OCI-LY7 (cell line): ENCODE results near the gene ARHGEF17. TPM values are rescaled to one million over a fixed set of nuclear protein-coding genes. Genes with fewer than 3 reads are reported as not detected.

ENCODE experiments used
- BruUV-seq: library from RNA; stranded (reverse); fragments of 400-500 nt; replicated peaks from 2 replicates; lab custom pipeline; 2021; lab: Mats Ljungman, UMichigan
- CTCF ChIA-PET: fragments of 300-600 bp; sonication (Branson Sonifier 250); formaldehyde crosslinking; loops from one replicate; lab custom pipeline; 2022; ENCODE audit warnings: antibody characterized with exemption; ENCODE audit not compliant: unreplicated experiment; lab: Charles Lee
- POLR2A ChIA-PET: fragments of 300-600 bp; sonication (Branson Sonifier 250); formaldehyde crosslinking; loops from one replicate; lab custom pipeline; 2022; ENCODE audit warnings: antibody characterized with exemption; lab: Charles Lee
- DNase-seq: peaks from one replicate; pipeline ENCODE4 v3.0.0-alpha.2; 2015; ENCODE audit warnings: low spot score
- H2AFZ ChIP-seq: fragments of 200-600 bp; sonication (generic), shearing (Covaris generic); 2 replicates; pipeline ENCODE4 v1.6.1; 2014; ENCODE audit warnings: mild to moderate bottlenecking, antibody characterized with exemption, low read length, moderate library complexity
- H3K27ac ChIP-seq: fragments of 200-600 bp; sonication (generic); 2 replicates; pipeline ENCODE4 v1.5.1; 2014; ENCODE audit warnings: mixed run types, low read depth, mild to moderate bottlenecking, moderate library complexity, low read length, inconsistent platforms; ENCODE audit not compliant: poor library complexity, severe bottlenecking
- H3K36me3 ChIP-seq: fragments of 200-600 bp; sonication (generic); 2 replicates; pipeline ENCODE4 v1.6.1; 2014; ENCODE audit warnings: mild to moderate bottlenecking, antibody characterized with exemption, low read length, moderate library complexity, mixed read lengths; ENCODE audit not compliant: insufficient read depth
- H3K4me1 ChIP-seq: fragments of 200-600 bp; sonication (generic); 2 replicates; pipeline ENCODE4 v1.5.1; 2014; ENCODE audit warnings: mild to moderate bottlenecking, low read length; ENCODE audit not compliant: insufficient read depth, poor library complexity, severe bottlenecking
- H3K4me2 ChIP-seq: fragments of 200-600 bp; sonication (generic); 2 replicates; pipeline ENCODE4 v1.6.1; 2014; ENCODE audit warnings: mild to moderate bottlenecking, low read length
- H3K4me3 ChIP-seq: fragments of 200-600 bp; sonication (generic); 2 replicates; pipeline ENCODE4 v1.5.1; 2014; ENCODE audit warnings: mild to moderate bottlenecking, low read depth, low read length; ENCODE audit not compliant: poor library complexity, severe bottlenecking
- H3K79me2 ChIP-seq: fragments of 200-600 bp; sonication (generic); 2 replicates; pipeline ENCODE4 v1.6.1; 2016; ENCODE audit warnings: low read depth, mild to moderate bottlenecking, low read length, moderate library complexity, mixed read lengths; ENCODE audit not compliant: insufficient read depth
- H3K9me2 ChIP-seq: fragments of 200-600 bp; sonication (generic); 2 replicates; pipeline ENCODE4 v1.6.1; 2016; ENCODE audit warnings: mild to moderate bottlenecking, low read length, mixed read lengths; ENCODE audit not compliant: insufficient read depth
- H3K9me3 ChIP-seq: fragments of 200-600 bp; sonication (generic); 2 replicates; pipeline ENCODE4 v1.6.1; 2014; ENCODE audit warnings: mild to moderate bottlenecking, mixed run types, low read length, mixed read lengths
- H4K20me1 ChIP-seq: fragments of 200-600 bp; sonication (generic); 2 replicates; pipeline ENCODE4 v1.6.1; 2014; ENCODE audit warnings: mild to moderate bottlenecking, antibody characterized with exemption, low read length, moderate library complexity, mixed read lengths; ENCODE audit not compliant: insufficient read depth
- CTCF ChIP-seq: fragments of 200-600 bp; sonication (generic); conservative IDR thresholded peaks from 2 replicates; pipeline ENCODE4 v1.5.1; 2014; ENCODE audit warnings: mild to moderate bottlenecking, antibody characterized with exemption, low read length, moderate library complexity, mixed read lengths
- EZH2phosphoT487 ChIP-seq: fragments of 200-600 bp; sonication (generic); IDR thresholded peaks from 2 replicates; pipeline ENCODE4 v1.6.1; 2018; ENCODE audit warnings: low read depth, borderline replicate concordance, mild to moderate bottlenecking, mixed run types, antibody characterized with exemption, low read length, moderate library complexity, mixed read lengths
- intact Hi-C: fragments of 100-400 bp; cut with micrococcal nuclease; formaldehyde crosslinking; loops from one replicate; pipeline ENCODE4 v1.10.0; 2022; ENCODE audit not compliant: unreplicated experiment
- total RNA-seq, 2 experiments: library from RNA; depleted of rRNA in 1 of 2; stranded (reverse); fragments of >200 nt in 1 of 2; shearing (Covaris generic) in 1 of 2; gene quantifications; 2 replicates each; pipeline ENCODE4 v1.2.3, GENCODE V29; 2014 to 2022

ARHGEF17 gene
- total RNA-seq, 2 experiments from 2014 or later = 0.19 to 1.4 TPM

GRCh38 chr11:73323464-73323863 lies 15.4 kb downstream of the ARHGEF17 start:
- DNase-seq = no peak
- H3K4me1 ChIP-seq = peaks cover 39% of the 10 kb centered on the region
- ChIA-PET CTCF (no interaction called here), POLR2A (no interaction called here)
- no peak overlapping the region for H2AFZ ChIP-seq
- H3K4me3 ChIP-seq = no peak overlapping the region
- H3K27ac ChIP-seq = no peak overlapping the region
- no peaks in the 10 kb centered on the region for H3K79me2 ChIP-seq
- BruUV-seq = no TSS peak
- H3K9me3 ChIP-seq = no peaks in the 10 kb centered on the region
- no peaks in the 10 kb centered on the region for H3K36me3 ChIP-seq
- H3K4me2 ChIP-seq = no peak overlapping the region
- H4K20me1 ChIP-seq = no peaks in the 10 kb centered on the region
- H3K9me2 ChIP-seq = no peaks in the 10 kb centered on the region
- intact Hi-C loops = no loop called here
- TF ChIP-seq EZH2phosphoT487 (no peak), CTCF (no peak)

- no peak overlapping the region for H3K4me3 ChIP-seq
- no peak for DNase-seq
- no peaks in the 10 kb centered on the region for H3K9me2 ChIP-seq
- no peaks in the 10 kb centered on the region for H3K36me3 ChIP-seq
- ChIA-PET POLR2A (interaction anchor here (0.5 kb wide), 1 partner anchor 241 kb away, joined by 4 read pairs; no protein-coding TSS in a partner anchor), CTCF (no interaction called here)
- no peaks in the 10 kb centered on the region for H3K9me3 ChIP-seq
- TF ChIP-seq EZH2phosphoT487 = no peak
- TF ChIP-seq CTCF = no peak
- H2AFZ ChIP-seq = no peak overlapping the region
- H3K27ac ChIP-seq = no peak overlapping the region
- intact Hi-C loops = no loop called here
- peaks cover 39% of the 10 kb centered on the region for H3K4me1 ChIP-seq
- H4K20me1 ChIP-seq = no peaks in the 10 kb centered on the region
- no TSS peak for BruUV-seq
- no peak overlapping the region for H3K4me2 ChIP-seq
- H3K79me2 ChIP-seq = no peaks in the 10 kb centered on the region
Measured at GRCh38 chr11:73324116-73324515, 16.0 kb downstream of the ARHGEF17 start.

- Histone ChIP-seq H4K20me1 (no peaks in the 10 kb centered on the region), H3K27ac (no peak overlapping the region), H3K9me3 (no peaks in the 10 kb centered on the region), H2AFZ (peak overlapping the region; percentile 45), H3K4me2 (no peak overlapping the region), H3K36me3 (no peaks in the 10 kb centered on the region), H3K9me2 (no peaks in the 10 kb centered on the region), H3K79me2 (no peaks in the 10 kb centered on the region), H3K4me1 (peaks cover 39% of the 10 kb centered on the region), H3K4me3 (no peak overlapping the region)
- ChIA-PET CTCF (no interaction called here), POLR2A (no interaction called here)
- intact Hi-C loops = no loop called here
- TF ChIP-seq EZH2phosphoT487 = no peak
- no peak for DNase-seq
- BruUV-seq = no TSS peak
Measured at GRCh38 chr11:73324665-73325035, 16.6 kb downstream of the ARHGEF17 start.
